IMR-90 (cell line): ENCODE measurements around the gene C7.
A peak's percentile ranks its signal among the peaks of the same experiment; 100 is the strongest.

Source experiments
- BHLHE40 ChIP-seq: fragments of 150-350 bp; IDR thresholded peaks from 2 replicates; pipeline ENCODE4 v1.6.1; 2016; ENCODE audit warnings: mild to moderate bottlenecking, low read depth, low read length
- CEBPB ChIP-seq: IDR thresholded peaks from 2 replicates; pipeline ENCODE4 v1.6.1; 2012; ENCODE audit warnings: low read depth, low read length, improper control_type of control experiment
- CHD1 ChIP-seq: IDR thresholded peaks from 2 replicates; pipeline ENCODE4 v1.6.1; 2012; ENCODE audit warnings: low read depth, low read length, improper control_type of control experiment
- ELK1 ChIP-seq: fragments of 150-350 bp; IDR thresholded peaks from 2 replicates; pipeline ENCODE4 v1.6.1; 2016; ENCODE audit warnings: low read depth, mild to moderate bottlenecking, low read length, moderate library complexity, borderline replicate concordance
- FOS ChIP-seq: fragments of 150-350 bp; IDR thresholded peaks from 2 replicates; pipeline ENCODE4 v1.6.1; 2016; ENCODE audit warnings: low read depth, low read length
- MAFK ChIP-seq: IDR thresholded peaks from 2 replicates; pipeline ENCODE4 v1.6.1; 2012; ENCODE audit warnings: low read depth, low read length, improper control_type of control experiment
- MXI1 ChIP-seq: IDR thresholded peaks from 2 replicates; pipeline ENCODE4 v1.6.1; 2012; ENCODE audit warnings: low read depth, mild to moderate bottlenecking, low read length, moderate library complexity, borderline replicate concordance
- NFE2L2 ChIP-seq: fragments of 150-350 bp; IDR thresholded peaks from 2 replicates; pipeline ENCODE4 v1.6.1; 2016; ENCODE audit warnings: low read depth, mild to moderate bottlenecking, low read length
- POLR2A ChIP-seq: IDR thresholded peaks from 2 replicates; pipeline ENCODE4 v1.6.1; 2012; ENCODE audit warnings: mild to moderate bottlenecking, low read depth, low read length
- RAD21 ChIP-seq: IDR thresholded peaks from 2 replicates; pipeline ENCODE4 v1.6.1; 2012; ENCODE audit warnings: low read length, improper control_type of control experiment
- RFX5 ChIP-seq: IDR thresholded peaks from 2 replicates; pipeline ENCODE4 v1.8.0; 2012; ENCODE audit warnings: low read depth, mild to moderate bottlenecking, low read length, moderate library complexity
- SMC3 ChIP-seq: fragments of 150-350 bp; IDR thresholded peaks from 2 replicates; pipeline ENCODE4 v1.6.1; 2016; ENCODE audit warnings: low read depth, mild to moderate bottlenecking, antibody characterized with exemption, low read length, moderate library complexity
- USF2 ChIP-seq: fragments of 150-350 bp; IDR thresholded peaks from 2 replicates; pipeline ENCODE4 v1.6.1; 2017; ENCODE audit warnings: mild to moderate bottlenecking, antibody characterized with exemption, low read length, low read depth
- TF ChIP-seq, protein P1 (sequence below): conservative IDR thresholded peaks from 2 replicates; pipeline ENCODE4 v1.5.1; 2012; ENCODE audit warnings: mild to moderate bottlenecking, low read depth, low read length, improper control_type of control experiment

- TF ChIP-seq CEBPB: 0 out of 2 replicates have a peak, but pooled peaks have one; percentile 22
- TF ChIP-seq, protein P1, sequence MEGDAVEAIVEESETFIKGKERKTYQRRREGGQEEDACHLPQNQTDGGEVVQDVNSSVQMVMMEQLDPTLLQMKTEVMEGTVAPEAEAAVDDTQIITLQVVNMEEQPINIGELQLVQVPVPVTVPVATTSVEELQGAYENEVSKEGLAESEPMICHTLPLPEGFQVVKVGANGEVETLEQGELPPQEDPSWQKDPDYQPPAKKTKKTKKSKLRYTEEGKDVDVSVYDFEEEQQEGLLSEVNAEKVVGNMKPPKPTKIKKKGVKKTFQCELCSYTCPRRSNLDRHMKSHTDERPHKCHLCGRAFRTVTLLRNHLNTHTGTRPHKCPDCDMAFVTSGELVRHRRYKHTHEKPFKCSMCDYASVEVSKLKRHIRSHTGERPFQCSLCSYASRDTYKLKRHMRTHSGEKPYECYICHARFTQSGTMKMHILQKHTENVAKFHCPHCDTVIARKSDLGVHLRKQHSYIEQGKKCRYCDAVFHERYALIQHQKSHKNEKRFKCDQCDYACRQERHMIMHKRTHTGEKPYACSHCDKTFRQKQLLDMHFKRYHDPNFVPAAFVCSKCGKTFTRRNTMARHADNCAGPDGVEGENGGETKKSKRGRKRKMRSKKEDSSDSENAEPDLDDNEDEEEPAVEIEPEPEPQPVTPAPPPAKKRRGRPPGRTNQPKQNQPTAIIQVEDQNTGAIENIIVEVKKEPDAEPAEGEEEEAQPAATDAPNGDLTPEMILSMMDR: no peak
- no peak for TF ChIP-seq USF2
- TF ChIP-seq RFX5: no peak
- no peak for TF ChIP-seq SMC3
- no peak for TF ChIP-seq POLR2A
- TF ChIP-seq ELK1: no peak
- TF ChIP-seq FOS: peak; percentile 55; the same call in 1 of the 2 replicates
- no peak for TF ChIP-seq MAFK
- TF ChIP-seq NFE2L2: no peak
- TF ChIP-seq MXI1: 0 out of 2 replicates have a peak, but pooled peaks have one; percentile 58
- TF ChIP-seq RAD21: no peak
- peak; percentile 92 for TF ChIP-seq BHLHE40
- TF ChIP-seq CHD1: no peak
Observed at GRCh38 chr5:40984884-40985283, 75.6 kb downstream of the C7 start.
